ENCODE results near the gene ZNF43. TPM values are rescaled to one million over a fixed set of nuclear protein-coding genes. Genes with fewer than 3 reads are reported as not detected.
"Not testable (repeated sequence)": the region's sequence is repeated elsewhere in the genome, so short reads cannot be mapped to it uniquely, and the experiment has no call there.

Gene ZNF43
- 26.7 and 27.7 TPM in 2 replicates for total RNA-seq

DNA sequence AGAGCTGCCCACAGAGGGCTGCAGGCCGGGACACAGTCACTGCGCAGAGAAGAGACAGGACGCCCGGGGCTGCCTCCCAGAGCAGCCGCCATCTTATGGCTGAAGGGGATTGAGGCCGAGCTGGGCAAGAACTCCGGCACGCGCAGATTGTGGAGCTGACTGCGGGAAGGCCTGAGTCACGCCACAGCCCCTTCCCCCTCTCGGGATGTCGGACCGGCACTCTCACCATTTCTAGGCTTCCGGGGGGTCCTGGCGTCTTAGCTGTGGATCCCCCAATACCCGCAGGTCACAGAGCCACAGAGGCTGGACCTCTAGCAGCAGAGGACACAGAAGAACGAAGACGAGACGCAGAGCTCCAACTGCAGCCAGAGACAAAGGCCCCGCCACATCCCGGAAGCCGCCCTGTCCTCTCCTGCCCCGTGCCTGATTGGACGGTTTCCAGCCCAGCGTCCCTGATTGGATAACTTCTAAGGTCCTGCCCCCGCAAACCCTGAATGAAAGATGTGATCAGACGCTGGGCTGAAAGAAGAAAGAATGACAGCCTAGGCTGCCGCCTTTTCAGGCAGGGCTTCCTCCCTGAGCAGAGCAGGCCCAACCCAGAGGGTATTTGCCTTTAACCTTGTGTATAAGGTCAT lies at the start of gene ZNF43:
TSS of gene ZNF43 (minus strand) at position 373 of the 635 bp plus-strand sequence. CDS start at position 229, 144 bp downstream.
- intact Hi-C loops (cut with micrococcal nuclease): loop anchor here (1.0 to 10.0 kb wide), 7 partner anchors 16 to 1919 kb away; partner anchors contain the start of genes ZNF100, ZNF429, ZNF66 and ZNF681

DNA sequence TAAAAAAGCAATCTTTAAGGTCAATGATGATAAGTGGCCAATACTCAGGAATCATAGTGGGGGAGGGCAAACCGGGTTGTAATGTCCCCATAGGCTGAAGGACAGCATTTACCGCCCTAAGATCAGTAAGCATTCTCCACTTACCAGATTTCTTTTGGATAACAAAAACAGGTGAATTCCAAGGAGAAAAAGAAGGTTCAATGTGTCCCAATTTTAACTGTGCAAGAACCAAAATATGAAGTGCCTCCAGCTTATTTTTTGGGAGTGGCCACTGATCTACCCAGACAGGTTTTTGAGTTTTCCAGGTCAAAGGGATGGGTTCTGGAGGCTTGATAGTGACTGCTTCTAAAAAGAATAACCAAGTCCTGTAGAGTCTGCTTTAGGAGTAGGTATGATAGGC lies 49.5 kb upstream of the ZNF43 start:
- intact Hi-C loops (cut with micrococcal nuclease): not testable (repeated sequence)

DNA sequence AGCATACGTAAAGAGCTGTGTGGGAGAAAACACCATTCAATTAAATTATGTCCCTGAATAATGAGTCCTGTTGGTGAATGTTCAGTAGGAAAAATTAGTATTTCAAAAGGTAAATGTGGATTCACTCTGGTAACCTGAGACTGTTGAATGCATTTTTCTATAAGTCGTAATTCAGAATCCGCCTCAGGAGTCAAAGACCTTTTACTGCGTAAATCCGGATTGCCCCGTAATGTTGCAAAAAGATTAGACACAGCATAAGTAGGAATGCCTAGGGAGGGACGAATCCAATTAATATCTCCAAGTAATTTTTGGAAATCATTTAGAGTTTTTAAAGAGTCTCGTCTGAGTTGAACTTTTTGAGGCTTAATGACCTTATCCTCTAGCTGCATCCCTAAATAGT lies 48.8 kb upstream of the ZNF43 start:
- intact Hi-C loops (cut with micrococcal nuclease): not testable (repeated sequence)

DNA sequence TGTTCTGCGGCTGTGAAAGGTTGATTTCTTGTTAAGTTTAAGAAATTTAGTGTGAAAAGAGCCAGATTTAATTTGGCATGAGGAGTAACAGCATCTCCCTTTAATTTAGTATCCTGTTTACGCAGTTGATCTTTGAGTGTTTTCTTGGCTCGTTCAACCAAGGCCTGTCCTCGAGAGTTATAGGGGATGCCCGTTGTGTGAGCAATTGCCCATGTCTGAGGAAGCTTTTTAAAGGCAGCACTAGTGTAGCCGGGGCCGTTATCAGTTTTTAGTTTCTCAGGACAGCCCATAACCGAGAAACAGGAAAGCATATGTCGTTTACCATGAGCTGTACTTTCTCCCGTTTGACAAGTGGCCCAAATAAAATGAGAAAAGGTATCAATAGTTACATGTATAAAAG lies 47.5 kb upstream of the ZNF43 start:
- intact Hi-C loops (cut with micrococcal nuclease): no loop called here

DNA sequence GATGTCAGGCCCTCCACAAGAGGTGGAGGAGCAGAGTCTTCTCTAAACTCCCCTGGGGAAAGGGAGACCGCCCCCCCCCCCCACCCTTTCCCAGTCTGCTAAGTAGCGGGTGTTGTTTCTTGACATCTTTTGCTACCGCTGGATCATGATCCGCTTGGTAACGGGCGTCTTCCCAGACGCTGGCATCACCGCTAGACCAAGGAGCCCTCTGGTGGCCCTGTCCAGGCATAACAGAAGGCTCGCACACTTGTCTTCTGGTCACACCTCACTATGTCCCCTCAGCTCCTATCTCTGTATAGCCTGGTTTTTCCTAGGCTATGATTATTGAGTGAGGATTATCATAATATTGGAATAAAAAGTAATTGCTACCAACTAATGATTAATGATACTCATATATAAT lies 44.8 kb upstream of the ZNF43 start:
- intact Hi-C loops (cut with micrococcal nuclease): not testable (repeated sequence)

DNA sequence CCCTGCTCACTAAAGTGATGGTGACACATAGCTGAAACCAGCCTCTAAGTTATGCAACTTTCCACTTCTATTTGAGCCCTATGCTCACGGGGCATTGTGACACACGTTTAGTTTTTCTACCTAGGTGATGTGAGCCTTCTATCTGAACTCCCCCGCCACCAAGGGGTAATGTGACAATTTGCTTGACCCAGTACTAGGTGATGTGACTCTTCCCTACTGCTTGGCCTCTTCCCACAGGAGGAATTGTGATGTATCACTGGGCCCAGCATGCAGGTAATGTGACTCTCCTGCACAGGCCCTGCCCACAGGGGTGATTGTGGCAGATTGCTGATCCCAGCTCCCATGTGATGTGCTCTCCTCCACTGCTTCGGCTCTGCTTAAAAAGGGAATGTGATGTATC lies 42.7 kb upstream of the ZNF43 start:
- intact Hi-C loops (cut with micrococcal nuclease): no loop called here

DNA sequence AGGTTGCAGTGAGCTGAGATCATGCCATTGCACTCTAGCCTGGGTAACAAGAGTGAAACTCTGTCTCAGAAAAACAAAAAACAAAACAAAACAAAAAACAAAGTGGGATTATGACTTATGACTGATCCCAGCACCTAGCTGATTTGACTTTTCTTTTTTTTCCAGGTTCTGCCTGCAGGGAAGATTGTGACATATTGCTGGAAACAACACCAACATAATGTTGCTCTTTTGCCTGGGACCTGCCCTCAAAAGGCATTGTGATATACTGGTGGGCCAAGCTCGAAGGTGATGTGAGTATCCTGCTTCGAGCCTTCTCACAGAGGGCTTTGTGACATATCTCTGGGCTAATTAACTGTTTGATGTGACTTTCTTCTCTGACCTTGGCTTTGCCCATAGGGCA lies 42.0 kb upstream of the ZNF43 start:
- intact Hi-C loops (cut with micrococcal nuclease): no loop called here

DNA sequence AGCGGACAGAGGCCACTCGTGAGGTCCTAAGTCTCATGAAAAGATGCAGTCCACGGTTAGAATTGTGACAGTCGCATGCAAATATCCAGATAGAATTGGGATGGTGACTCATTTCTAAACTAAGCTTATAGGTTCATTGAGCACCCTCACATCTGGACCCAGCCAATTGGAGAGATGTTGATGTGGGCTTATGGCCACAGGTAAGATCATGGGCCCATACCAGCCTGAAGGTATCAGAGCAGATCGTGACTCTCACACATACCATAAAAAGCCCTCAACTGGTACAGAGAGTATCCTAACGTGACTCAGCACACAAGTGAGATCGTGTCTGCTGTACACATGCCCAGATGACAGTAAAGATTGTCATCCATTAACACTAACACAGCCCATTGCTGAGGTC lies 40.6 kb upstream of the ZNF43 start:
- intact Hi-C loops (cut with micrococcal nuclease): not testable (repeated sequence)

DNA sequence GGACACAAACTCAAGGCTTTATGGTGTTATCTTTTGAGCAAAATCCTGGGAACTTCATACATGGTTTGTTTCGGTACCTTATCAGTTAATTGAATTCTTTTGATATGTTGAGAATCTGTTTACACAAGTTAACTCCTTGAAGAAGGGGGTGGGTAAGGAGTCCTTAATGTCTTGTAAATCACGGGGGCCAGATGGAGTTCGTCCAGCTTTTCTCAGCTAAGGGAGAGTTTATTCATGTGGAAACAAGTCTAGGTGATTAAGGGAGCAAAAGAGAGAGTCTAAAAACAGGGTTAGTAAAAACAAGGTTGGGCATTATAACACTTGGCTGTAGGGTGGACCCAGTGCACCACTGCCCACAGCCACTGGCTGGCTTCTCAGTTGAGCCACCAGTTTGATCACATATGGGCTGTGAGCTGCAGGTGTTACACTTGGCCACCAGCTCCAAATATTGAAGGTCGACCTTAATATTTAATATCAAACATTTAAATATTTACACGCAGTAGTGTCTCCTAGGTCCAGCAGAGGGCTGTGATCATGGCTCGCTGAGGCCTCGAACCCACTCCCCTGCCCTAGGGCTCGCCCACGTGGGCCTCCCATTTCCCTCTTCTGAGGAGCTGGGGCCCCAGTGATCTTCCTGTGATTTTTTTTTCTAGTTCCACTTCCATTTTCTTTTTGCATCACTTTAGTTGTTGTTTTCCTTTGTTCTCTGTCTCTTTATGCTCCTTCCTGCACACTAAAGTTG lies 21.0 kb upstream of the ZNF43 start:
- intact Hi-C loops (cut with micrococcal nuclease): no loop called here

DNA sequence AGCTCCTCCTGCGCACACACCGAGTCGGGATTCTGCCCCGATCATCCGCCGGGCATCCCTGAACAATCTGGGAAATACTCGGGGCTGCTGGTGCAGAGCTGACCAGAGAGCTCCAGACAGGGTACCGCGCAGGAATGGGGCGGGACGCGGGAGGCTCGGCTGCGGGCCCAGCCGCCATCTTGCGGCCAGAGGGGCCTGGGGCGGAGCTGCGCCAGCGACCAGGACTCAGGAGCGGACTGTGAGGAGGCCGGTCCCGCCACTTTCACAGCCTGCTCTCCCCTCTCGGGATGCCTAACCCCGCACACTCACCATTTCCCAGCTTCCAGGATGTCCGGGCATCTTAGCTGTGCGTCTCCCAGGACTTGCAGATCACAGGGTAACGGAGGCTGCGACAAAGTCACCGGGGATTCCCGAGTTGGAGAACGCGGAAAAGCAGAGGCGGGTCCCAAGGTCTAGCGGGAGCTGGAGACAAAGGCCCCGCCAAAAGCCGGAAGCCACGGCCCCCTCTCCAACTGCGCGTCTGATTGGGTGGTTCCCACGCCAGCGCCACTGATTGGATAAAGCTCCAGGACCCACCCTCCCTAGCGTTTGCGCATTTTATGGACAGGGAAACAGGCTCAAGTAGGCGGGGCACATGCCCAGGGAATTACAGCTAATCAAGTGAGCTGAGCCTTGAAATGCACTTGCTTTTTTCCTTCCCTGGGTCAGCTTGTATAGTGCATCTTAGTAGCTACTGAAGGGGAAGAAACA lies 15.8 kb upstream of the ZNF43 start:
- intact Hi-C loops (cut with micrococcal nuclease): loop anchor here (1.0 to 5.0 kb wide), 2 partner anchors 15 to 84 kb away; partner anchors contain the start of genes ZNF100 and ZNF43

DNA sequence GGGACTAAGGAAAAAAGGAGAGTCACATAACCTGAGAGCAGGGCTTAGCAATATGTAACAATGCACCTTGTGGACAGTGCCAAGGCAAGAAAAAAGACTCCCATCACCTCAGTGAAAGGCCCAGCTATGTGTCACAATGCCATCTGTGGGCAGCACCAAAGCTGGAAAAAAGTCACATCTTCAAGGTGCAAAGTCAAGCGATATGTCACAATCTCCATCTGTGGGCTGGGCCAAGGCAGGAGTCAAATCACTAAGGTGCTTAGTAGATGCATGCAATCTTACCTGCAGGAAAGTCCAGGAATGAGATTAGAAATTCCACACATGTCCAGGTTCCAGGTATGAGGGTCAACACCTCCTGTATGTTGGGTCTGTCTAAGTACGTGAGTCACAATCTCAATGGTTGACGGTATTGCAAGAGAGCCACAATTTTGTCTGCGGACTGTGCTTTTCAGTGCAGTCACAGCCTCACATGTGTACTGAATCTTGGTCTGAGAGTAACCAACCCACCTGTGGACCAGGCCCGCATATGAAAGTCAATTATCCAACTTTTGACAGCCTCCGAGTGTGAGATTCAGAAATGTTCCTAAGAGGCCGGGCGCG lies 14.8 kb upstream of the ZNF43 start:
- intact Hi-C loops (cut with micrococcal nuclease): loop anchor here (5.0 kb wide), 1 partner anchor 83 kb away; the partner anchor contains the start of gene ZNF100

DNA sequence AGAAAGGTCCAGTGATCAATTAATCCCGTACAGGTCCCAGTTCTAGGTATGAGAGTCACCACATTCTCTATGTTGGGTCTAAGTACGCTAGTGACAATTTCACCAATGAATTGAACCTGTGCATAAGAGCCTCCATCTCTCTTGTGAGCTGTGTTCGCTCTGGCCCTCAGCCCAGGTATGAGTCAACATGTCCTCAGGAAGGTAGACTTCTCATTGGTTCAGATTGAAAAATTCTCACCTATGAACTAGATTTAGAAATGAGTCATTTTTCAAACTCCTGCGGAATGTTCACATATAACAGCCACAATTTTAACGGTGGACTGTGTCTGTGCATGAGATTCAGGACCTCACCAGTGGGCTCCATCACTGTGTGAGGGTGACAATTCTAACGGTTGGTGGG lies 12.7 kb upstream of the ZNF43 start:
- intact Hi-C loops (cut with micrococcal nuclease): no loop called here

DNA sequence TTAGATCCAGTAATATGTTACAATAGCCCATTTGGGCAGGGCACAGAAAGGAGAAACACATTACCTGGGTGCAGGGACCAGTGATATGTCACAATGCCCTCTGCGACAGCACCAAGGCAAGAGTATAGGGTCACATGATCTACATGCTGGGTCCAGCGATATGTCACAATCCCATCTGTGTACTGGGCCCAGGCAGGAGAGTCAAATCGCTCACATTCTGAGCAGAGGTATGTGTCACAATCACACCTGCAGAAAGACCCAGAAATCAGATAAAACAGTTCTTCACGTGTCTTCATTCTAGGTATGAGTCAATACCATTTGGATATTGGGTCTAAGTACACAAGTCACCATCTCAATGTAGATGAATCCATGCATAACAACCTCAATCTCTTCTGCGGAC lies 7.1 kb upstream of the ZNF43 start:
- intact Hi-C loops (cut with micrococcal nuclease): no loop called here

DNA sequence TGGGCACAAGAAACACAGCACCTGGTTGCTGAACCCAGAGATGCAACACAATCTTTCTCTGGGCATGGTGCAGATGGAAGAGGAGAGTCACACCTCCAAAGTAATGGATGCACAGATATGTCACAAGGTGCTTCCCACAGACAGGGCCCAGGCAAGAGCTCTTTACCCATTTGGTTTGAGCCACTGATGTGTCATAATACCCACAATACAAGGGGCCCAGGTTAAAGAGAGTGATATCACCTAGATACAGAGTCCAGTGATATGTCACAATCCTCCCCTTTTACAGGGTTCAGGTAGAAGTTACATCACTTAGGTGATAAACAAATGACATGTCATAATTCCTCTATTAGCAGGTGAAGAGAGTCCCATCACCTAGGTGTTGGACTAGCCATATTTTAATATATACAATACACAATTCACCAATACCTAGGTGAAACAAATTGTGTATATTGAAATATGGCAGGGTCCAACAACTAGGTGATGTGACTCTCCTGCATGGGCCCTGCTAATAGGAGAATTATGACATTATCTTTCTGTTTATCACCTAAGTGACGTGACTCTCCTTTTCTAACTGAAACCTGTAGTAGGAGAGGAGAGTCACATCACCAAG lies 5.6 kb upstream of the ZNF43 start:
- intact Hi-C loops (cut with micrococcal nuclease): no loop called here

DNA sequence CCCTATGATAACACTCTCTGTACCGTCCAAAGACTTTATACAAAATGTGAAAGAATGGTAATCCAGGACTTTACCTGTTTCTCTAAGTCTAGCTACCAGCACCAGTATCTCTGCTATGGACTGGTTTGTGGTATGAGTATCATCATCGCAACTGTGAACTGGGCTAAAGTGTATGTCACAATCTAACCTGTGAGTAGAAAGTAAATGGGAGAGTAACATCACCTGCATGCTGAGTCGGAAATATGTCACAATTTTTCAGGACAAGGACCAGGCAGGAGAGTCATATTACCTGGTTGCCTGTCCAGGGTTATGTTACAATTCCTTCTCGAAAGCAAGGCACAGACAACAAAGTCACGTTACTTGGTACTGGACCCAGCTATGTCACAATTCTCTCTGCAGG lies 5.1 kb upstream of the ZNF43 start:
- intact Hi-C loops (cut with micrococcal nuclease): no loop called here

DNA sequence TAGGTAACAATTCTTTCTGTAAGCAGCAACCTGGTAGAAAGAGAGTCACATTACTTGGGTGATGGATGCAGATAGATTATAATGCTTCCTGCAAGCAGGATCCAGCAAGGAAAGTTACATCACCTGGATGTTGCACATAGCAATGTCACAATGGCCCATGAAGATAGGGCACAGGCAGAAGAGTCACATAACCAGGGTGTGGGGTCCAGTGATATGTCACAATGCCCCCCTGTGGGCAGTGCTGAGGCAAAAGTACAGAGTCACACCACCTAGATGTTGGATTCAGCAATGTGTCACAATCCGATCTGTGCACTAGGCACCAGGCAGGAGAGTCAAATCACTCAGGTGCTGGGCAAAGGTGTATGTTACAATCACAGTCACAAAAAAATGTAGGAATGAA lies 4.0 kb upstream of the ZNF43 start:
- intact Hi-C loops (cut with micrococcal nuclease): loop anchor here (5.0 to 10.0 kb wide), 5 partner anchors 335 to 1915 kb away; partner anchors contain the start of genes ZNF429, ZNF66, ZNF681 and ZNF737

DNA sequence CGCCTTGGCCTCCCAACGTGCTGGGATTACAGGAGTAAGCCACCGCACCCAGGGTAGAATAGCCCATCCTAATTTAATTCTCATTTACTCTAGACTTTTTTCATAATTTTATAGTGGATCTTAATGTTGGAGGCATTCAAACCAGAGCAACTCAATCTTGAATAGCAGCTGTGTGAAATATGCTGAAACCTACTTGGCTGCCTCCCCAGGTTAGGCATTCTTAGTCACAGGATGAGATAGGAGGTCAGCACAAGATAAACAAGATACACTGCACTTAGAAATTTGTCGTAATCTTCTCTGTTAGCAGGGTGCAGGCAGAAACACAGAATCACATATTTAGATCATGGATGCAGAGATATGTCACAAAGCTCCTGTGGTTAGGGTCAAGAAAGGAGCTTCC lies 2.7 kb upstream of the ZNF43 start:
- intact Hi-C loops (cut with micrococcal nuclease): loop anchor here (5.0 to 10.0 kb wide), 5 partner anchors 334 to 1916 kb away; partner anchors contain the start of genes ZNF429, ZNF66, ZNF681 and ZNF737

DNA sequence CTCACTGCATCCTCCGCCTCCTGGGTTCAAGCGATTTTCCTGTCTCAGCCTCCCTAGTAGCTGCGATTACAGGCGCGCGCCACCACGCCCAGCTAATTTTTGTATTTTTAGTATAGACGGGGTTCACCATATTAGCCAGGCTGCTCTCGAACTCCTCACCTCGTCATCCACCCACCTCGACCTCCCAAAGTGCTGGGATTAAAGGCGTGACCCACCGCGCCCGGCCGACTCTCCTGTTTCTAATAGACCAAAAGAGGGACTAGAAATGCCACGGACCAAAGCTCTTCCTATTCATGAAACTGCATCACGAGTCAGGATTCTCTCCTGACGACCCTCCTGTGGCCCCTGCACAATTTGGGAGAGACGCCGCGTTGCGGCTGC lies 563 bp downstream of the ZNF43 start:
- intact Hi-C loops (cut with micrococcal nuclease): loop anchor here (5.0 to 10.0 kb wide), 5 partner anchors 331 to 1919 kb away; partner anchors contain the start of genes ZNF429, ZNF66, ZNF681 and ZNF737

DNA sequence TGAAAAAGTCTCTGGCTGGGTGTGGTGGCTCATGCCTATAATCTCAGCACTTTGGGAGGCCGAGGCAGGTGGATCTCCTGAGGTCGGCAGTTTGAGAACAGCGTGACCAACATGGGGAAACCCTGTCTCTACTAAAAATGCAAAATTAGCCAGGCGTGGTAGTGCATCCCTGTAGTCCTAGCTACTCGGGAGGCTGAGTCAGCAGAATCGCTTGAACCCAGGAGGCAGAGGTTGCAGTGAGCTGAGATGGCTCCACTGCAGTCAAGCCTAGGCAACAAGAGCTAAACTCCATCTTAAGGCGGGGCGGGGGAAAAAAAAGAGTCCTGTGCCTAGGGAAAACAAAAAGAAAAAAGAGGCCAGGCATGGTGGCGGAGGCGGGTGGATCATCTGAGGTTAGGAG lies 2.2 kb downstream of the ZNF43 start:
- intact Hi-C loops (cut with micrococcal nuclease): loop anchor here (10.0 kb wide), 3 partner anchors 329 to 1921 kb away; partner anchors contain the start of genes ZNF429, ZNF681 and ZNF737

DNA sequence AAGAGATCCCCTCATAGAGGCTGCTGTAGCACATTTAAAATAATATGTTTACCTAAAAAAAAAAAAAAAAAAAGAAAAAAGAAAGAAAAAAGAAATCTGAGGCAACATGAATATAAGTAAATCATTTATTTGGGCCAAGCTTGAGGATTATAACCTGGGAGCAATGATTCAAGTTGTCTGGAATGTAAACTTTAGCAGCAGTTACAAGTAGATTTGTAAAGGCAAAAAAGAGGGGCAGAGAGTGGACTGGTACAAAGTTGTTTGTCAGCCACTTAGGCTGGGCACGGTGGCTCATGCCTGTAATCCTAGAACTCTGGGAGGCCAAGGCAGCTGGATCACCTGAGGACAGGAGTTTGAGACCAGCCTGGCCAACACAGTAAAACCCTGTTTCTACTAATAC lies 11.3 kb downstream of the ZNF43 start:
- intact Hi-C loops (cut with micrococcal nuclease): no loop called here

DNA sequence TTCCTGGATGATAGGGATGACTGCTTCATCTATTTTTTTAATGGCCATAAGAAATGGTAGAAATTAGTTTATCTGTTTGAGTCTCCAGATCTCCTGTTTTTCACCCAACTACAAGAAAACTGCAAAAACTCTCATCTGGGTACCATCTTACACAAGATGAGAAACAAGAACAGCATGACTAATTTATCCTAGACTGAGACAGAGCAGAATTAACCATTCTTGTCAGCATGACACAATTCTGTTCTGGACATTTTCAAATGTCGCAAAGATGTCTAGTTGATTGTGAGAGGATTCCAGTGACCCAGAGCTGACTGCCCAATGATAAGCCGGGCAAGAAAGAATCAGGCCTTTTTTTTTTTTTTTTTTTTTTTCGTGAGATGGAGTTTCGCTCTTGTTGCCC lies 12.8 kb downstream of the ZNF43 start:
- intact Hi-C loops (cut with micrococcal nuclease): no loop called here
